Loucy (cell line): Measurements from ENCODE around the gene SLC25A53.
"Not testable (repeated sequence)": the region's sequence is repeated elsewhere in the genome, so short reads cannot be mapped to it uniquely, and the experiment has no call there.

ENCODE experiments used
- H2AFZ ChIP-seq: fragments of 200-600 bp; sonication (generic); 2 replicates; pipeline ENCODE4 v1.6.0; 2016; ENCODE audit warnings: antibody characterized with exemption, mild to moderate bottlenecking, low read length, moderate library complexity
- H3F3A ChIP-seq: fragments of 200-600 bp; 2 replicates; pipeline ENCODE4 v1.6.0; 2016; ENCODE audit warnings: antibody characterized with exemption, low read depth, mild to moderate bottlenecking
- H3K27me3 ChIP-seq: fragments of 200-600 bp; sonication (generic); 2 replicates; pipeline ENCODE4 v1.6.1; 2014; ENCODE audit warnings: low read length, mild to moderate bottlenecking; ENCODE audit not compliant: insufficient read depth, poor library complexity, severe bottlenecking
- H3K36me3 ChIP-seq: fragments of 200-600 bp; sonication (generic); 2 replicates; pipeline ENCODE4 v1.6.1; 2016; ENCODE audit warnings: low read length; ENCODE audit not compliant: insufficient read depth
- H3K4me1 ChIP-seq: fragments of 200-600 bp; sonication (generic); 2 replicates; pipeline ENCODE4 v1.5.1; 2014; ENCODE audit warnings: low read length, mild to moderate bottlenecking; ENCODE audit not compliant: insufficient read depth, poor library complexity, severe bottlenecking
- H3K4me2 ChIP-seq: fragments of 200-600 bp; sonication (generic); 2 replicates; pipeline ENCODE4 v1.6.0; 2014; ENCODE audit warnings: antibody characterized with exemption, low read length, low read depth, mild to moderate bottlenecking; ENCODE audit not compliant: poor library complexity, severe bottlenecking
- H3K4me3 ChIP-seq: fragments of 200-600 bp; sonication (generic); 2 replicates; pipeline ENCODE4 v1.5.1; 2014; ENCODE audit warnings: low read length, mild to moderate bottlenecking, mixed read lengths; ENCODE audit not compliant: poor library complexity, severe bottlenecking
- H3K79me2 ChIP-seq: fragments of 200-600 bp; sonication (generic); 2 replicates; pipeline ENCODE4 v1.6.1; 2014; ENCODE audit warnings: low read length; ENCODE audit not compliant: insufficient read depth
- H3K9ac ChIP-seq: fragments of 200-600 bp; sonication (generic); 2 replicates; pipeline ENCODE4 v1.6.0; 2014; ENCODE audit warnings: mild to moderate bottlenecking, low read depth, low read length, moderate library complexity; ENCODE audit not compliant: poor library complexity, severe bottlenecking
- H3K9me2 ChIP-seq: fragments of 200-600 bp; sonication (generic); replicated peaks from 2 replicates; pipeline ENCODE4 v1.6.1; 2016; ENCODE audit warnings: low read depth, low read length, mixed read lengths
- H3K9me3 ChIP-seq: fragments of 200-600 bp; sonication (generic); 2 replicates; pipeline ENCODE4 v1.6.1; 2014; ENCODE audit warnings: mild to moderate bottlenecking, antibody characterized with exemption, low read length, low read depth; ENCODE audit not compliant: insufficient read depth
- H4K20me1 ChIP-seq: fragments of 200-600 bp; sonication (generic); 2 replicates; pipeline ENCODE4 v1.6.0; 2014; ENCODE audit warnings: antibody characterized with exemption, low read length, mild to moderate bottlenecking; ENCODE audit not compliant: insufficient read depth, poor library complexity, severe bottlenecking
- EZH2phosphoT487 ChIP-seq: fragments of 200-600 bp; IDR thresholded peaks from 2 replicates; pipeline ENCODE4 v1.6.1; 2018; ENCODE audit warnings: antibody characterized with exemption, mild to moderate bottlenecking, moderate library complexity, borderline replicate concordance
- TF ChIP-seq, protein P1 (sequence below): fragments of 200-600 bp; sonication (generic); conservative IDR thresholded peaks from 2 replicates; pipeline ENCODE4 v1.5.1; 2014; ENCODE audit warnings: mild to moderate bottlenecking, antibody characterized with exemption, low read length

The SLC25A53 gene

DNA sequence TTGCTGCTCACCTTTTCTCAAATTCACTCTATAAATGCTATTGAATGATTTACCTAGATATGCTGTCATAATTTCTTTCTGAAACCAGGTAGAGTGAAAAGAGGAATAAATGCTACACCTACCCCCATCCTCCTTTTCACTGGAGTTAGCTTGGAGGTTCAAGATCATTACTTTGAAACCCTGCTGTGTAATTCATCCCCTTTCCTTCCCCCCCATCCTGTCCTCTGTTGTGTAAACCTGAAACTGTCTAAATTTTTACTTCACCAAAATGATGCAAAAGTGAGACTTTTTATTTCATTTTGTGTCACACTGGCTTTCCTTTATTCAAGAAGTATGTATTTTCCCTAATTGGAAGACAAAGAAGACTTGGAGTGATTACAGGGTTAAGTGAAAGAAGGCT is 39.0 kb downstream of the SLC25A53 start:
- Histone ChIP-seq H3K36me3 (no peaks in the 10 kb centered on the region), H3F3A (no peaks in the 10 kb centered on the region), H3K9me3 (no peaks in the 10 kb centered on the region), H2AFZ (no peak overlapping the region), H3K4me2 (no peak overlapping the region), H3K4me3 (no peak overlapping the region), H3K79me2 (peaks cover 6% of the 10 kb centered on the region; the same call in 1 of the 2 replicates), H3K27me3 (no peaks in the 10 kb centered on the region), H3K9ac (no peak overlapping the region), H3K4me1 (peaks cover 5% of the 10 kb centered on the region), H4K20me1 (no peaks in the 10 kb centered on the region), H3K9me2 (no peaks in the 10 kb centered on the region)
- TF ChIP-seq, protein P1, sequence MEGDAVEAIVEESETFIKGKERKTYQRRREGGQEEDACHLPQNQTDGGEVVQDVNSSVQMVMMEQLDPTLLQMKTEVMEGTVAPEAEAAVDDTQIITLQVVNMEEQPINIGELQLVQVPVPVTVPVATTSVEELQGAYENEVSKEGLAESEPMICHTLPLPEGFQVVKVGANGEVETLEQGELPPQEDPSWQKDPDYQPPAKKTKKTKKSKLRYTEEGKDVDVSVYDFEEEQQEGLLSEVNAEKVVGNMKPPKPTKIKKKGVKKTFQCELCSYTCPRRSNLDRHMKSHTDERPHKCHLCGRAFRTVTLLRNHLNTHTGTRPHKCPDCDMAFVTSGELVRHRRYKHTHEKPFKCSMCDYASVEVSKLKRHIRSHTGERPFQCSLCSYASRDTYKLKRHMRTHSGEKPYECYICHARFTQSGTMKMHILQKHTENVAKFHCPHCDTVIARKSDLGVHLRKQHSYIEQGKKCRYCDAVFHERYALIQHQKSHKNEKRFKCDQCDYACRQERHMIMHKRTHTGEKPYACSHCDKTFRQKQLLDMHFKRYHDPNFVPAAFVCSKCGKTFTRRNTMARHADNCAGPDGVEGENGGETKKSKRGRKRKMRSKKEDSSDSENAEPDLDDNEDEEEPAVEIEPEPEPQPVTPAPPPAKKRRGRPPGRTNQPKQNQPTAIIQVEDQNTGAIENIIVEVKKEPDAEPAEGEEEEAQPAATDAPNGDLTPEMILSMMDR, result no peak
- no peak for TF ChIP-seq EZH2phosphoT487

DNA sequence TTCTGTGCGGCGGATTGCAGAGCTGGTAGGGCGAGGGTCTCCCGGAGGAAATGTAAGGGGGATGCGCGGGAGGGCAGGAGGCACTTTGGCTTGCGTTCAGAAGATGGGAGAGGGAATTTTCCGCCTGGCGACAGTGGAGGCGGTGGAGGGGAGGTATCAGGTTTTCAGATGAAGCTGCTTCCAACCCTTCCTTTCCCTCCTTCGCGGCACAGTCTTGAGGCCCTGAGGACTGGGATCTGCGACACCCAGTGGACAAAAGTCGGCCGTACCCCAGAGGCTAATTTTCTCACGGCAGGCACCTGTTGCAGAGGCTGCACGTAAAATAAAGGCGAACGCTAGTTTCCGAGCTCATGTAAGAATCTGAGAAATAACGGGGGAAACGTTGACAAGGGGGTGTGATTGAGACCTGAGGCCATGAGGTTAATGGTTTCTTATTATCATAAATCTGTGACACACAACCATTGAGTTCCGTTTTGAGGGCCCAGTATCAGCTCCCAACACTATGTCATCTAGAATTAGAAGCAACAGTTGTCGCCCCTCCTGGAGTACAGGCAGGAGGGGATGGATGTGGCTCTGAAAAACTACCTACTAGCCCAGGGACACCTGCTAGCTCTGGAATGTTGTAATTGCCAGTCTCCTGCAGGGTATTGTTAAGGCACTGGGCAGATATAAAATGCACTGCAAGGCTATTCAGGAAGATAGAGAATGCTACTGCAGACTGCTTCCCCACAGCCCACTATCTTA is 43.4 kb downstream of the SLC25A53 start:
- Histone ChIP-seq H3K9me3 (no peaks in the 10 kb centered on the region), H3K36me3 (no peaks in the 10 kb centered on the region), H3K4me1 (peaks cover 28% of the 10 kb centered on the region), H3K4me2 (peak overlapping the region; percentile 96), H4K20me1 (no peaks in the 10 kb centered on the region), H2AFZ (peak overlapping the region; percentile 80; the same call in 1 of the 2 replicates), H3K79me2 (peaks cover 41% of the 10 kb centered on the region), H3K4me3 (peak overlapping the region; percentile 93), H3K9ac (peak overlapping the region; percentile 84), H3F3A (no peaks in the 10 kb centered on the region), H3K27me3 (no peaks in the 10 kb centered on the region), H3K9me2 (no peaks in the 10 kb centered on the region)
- TF ChIP-seq EZH2phosphoT487, result no peak
- TF ChIP-seq, protein P1, result peak; percentile 55

DNA sequence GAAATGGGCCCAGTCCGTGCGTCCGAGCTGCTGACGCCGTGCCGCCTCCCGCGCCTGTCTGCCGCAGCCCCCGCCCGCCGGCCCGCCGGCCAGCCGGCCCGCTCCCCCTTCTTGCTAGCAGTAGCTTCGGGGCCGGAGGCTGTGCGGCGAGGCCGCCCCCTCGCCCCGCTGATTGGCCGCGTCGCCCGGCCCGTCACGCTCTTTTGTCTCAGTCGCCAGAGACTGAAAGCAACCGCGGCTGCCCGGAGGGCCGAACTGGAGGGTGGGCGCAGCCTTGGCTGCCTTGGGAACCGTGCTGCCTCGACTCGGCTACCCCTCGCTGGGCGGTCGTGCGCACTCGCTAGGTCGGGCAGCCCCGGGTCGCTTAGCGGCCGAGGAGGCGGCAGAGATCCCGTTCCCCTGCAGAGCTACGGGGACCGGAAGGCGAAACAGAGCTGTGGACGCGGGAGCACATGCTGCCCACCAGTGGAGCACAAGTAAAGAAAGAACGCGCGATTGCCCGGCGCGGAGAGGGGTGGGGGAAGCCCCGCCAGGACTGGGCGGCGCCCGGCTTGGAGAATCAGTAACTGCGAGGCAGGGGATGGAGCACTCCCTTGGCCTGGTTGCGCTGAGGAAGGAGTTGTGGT is 44.4 kb downstream of the SLC25A53 start, which contains the start of gene ZCCHC18:
TSS of gene ZCCHC18 (plus strand) at position 198 of the 626 bp plus-strand sequence. CDS start 1,589 bp downstream, outside the sequence.
- H2AFZ ChIP-seq, result peak within 1 kb of the TSS; percentile 89
- H3K79me2 ChIP-seq, result peaks cover 51% of the 10 kb centered on the region

DNA sequence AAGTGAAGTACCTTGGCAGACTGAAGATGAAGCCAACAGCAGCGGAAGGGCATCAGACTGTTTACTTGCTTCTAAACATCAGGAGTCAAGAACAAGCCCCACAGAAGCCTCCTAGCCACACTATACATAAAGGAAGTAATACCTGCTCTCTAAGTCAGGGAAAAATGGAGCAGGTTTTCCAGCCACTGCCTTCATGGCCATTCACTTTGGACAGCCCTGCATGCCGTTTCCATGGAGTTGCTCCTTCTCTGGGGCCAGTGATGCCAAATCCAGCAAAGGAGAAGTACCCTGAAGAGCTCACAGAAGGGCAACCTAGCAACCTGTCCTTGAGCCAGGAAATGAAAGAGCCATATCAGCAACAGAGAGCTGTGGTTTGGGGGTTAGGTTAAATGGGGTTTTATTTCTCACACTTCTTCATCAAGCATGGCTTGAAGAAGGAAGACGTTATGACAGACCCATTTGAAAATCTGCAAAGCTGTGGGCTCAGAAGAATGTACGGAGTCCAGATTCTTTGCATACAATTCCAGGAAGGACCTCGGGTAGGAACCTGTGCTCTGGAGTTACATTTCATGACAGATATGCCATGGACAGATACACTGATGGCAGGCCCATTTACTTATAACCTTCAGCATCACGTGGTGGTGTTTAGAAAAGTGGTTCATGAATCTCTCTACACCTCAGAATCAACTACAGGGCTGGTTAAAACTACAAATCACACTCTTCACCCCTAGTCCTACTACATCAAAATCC is 46.1 kb downstream of the SLC25A53 start:
- not testable (repeated sequence) for H3K36me3 ChIP-seq, H3F3A ChIP-seq, H3K9me3 ChIP-seq, H4K20me1 ChIP-seq, H2AFZ ChIP-seq, H3K27me3 ChIP-seq, H3K9me2 ChIP-seq
- Histone ChIP-seq H3K79me2 (peaks cover 63% of the 10 kb centered on the region), H3K9ac (peak overlapping the region; percentile 84), H3K4me2 (peak overlapping the region; percentile 96), H3K4me3 (peak overlapping the region; percentile 93), H3K4me1 (peaks cover 39% of the 10 kb centered on the region)

More for the DNA sequence above, 44.4 kb downstream of the SLC25A53 start, which contains the start of gene ZCCHC18:
- Histone ChIP-seq H3F3A (no peaks in the 10 kb centered on the region), H3K9me2 (no peaks in the 10 kb centered on the region), H3K9ac (peak within 1 kb of the TSS; percentile 84), H3K36me3 (no peaks in the 10 kb centered on the region), H3K9me3 (no peaks in the 10 kb centered on the region), H4K20me1 (no peaks in the 10 kb centered on the region), H3K4me1 (peaks cover 37% of the 10 kb centered on the region), H3K27me3 (no peaks in the 10 kb centered on the region), H3K4me2 (peak within 1 kb of the TSS; percentile 96), H3K4me3 (peak within 1 kb of the TSS; percentile 93)
- TF ChIP-seq, protein P1, result no peak
- no peak for TF ChIP-seq EZH2phosphoT487
